Measurements from ENCODE around the gene RACK1.

The RACK1 gene

DNA sequence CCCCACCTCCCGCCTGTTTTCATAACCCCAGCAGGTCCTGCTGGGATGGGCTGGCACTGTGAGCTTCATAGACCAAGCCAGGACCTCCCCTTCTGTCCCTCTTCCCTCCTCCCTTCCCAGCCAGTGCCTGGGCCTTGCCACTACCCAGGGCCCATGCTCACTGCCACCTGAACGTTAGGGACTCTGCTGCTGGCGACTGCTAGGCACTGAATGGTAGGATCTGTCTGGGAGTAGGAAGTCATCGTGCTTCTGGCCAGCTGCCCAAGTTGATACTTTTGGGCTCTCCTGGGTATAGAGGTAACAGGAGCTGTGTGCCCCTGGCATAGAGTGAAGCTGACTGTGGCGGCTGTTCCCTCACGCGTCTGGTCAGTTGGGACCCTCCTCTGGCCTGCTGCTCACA, 12.3 kb downstream of the RACK1 start:
- no peak overlapping the region for H3K4me3 ChIP-seq (ENCODE audit: low read depth in 1 of 2, low read length in 1 of 2)
- TF ChIP-seq, protein P1, sequence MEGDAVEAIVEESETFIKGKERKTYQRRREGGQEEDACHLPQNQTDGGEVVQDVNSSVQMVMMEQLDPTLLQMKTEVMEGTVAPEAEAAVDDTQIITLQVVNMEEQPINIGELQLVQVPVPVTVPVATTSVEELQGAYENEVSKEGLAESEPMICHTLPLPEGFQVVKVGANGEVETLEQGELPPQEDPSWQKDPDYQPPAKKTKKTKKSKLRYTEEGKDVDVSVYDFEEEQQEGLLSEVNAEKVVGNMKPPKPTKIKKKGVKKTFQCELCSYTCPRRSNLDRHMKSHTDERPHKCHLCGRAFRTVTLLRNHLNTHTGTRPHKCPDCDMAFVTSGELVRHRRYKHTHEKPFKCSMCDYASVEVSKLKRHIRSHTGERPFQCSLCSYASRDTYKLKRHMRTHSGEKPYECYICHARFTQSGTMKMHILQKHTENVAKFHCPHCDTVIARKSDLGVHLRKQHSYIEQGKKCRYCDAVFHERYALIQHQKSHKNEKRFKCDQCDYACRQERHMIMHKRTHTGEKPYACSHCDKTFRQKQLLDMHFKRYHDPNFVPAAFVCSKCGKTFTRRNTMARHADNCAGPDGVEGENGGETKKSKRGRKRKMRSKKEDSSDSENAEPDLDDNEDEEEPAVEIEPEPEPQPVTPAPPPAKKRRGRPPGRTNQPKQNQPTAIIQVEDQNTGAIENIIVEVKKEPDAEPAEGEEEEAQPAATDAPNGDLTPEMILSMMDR (IDR thresholded peaks at IDR 0.05), result no peak
- no peak overlapping the region for H3K27ac ChIP-seq
- H3K36me3 ChIP-seq, result peaks cover 70% of the 10 kb centered on the region
- no peaks in the 10 kb centered on the region for H3K9me3 ChIP-seq
- H3K4me1 ChIP-seq (ENCODE audit: control insufficient read depth in 1 of 2, insufficient read depth in 1 of 2, low read depth in 1 of 2, low read length in 1 of 2), result peaks cover 0 to under 1% of the 10 kb centered on the region in 2 experiments
- no peaks in the 10 kb centered on the region for H3K27me3 ChIP-seq

GRCh38 chr5:181230551-181230950, 13.2 kb downstream of the RACK1 start:
- H3K4me1 ChIP-seq (ENCODE audit: control insufficient read depth in 1 of 2, insufficient read depth in 1 of 2, low read depth in 1 of 2, low read length in 1 of 2), result peaks cover 3 to 6% of the 10 kb centered on the region in 2 experiments
- H3K9me3 ChIP-seq, result no peaks in the 10 kb centered on the region
- H3K27me3 ChIP-seq, result no peaks in the 10 kb centered on the region
- H3K4me3 ChIP-seq (ENCODE audit: low read depth in 1 of 2, low read length in 1 of 2), result no peak overlapping the region
- no peak overlapping the region for H3K27ac ChIP-seq
- TF ChIP-seq, protein P1 (IDR thresholded peaks at IDR 0.05), result no peak
- H3K36me3 ChIP-seq, result peaks cover 61% of the 10 kb centered on the region

DNA sequence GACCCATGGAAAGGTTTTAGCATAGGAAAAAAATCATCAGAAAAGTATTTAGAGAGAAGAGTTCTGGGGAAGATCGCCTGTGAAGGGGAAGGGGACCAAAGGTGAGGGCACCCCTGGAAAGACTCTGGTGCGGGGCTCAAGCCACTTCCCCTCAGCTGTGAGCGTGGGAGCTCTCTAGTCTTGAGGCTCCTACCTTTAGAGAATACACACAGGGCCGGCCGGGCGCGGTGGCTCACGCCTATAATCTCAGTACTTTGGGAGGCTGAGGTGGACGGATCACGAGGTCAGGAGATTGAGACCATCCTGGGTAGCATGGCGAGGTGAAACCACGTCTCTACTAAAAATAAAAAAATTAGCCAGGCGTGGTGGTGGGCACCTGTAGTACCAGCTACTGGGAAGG, 13.7 kb downstream of the RACK1 start:
- TF ChIP-seq, protein P1 (IDR thresholded peaks at IDR 0.05), result no peak
- H3K36me3 ChIP-seq, result peaks cover 56% of the 10 kb centered on the region
- H3K4me1 ChIP-seq (ENCODE audit: control insufficient read depth in 1 of 2, insufficient read depth in 1 of 2, low read depth in 1 of 2, low read length in 1 of 2), result peaks cover 8 to 12% of the 10 kb centered on the region in 2 experiments
- H3K27me3 ChIP-seq, result no peaks in the 10 kb centered on the region
- no peak overlapping the region for H3K4me3 ChIP-seq (ENCODE audit: low read depth in 1 of 2, low read length in 1 of 2)
- H3K27ac ChIP-seq, result no peak overlapping the region
- H3K9me3 ChIP-seq, result no peaks in the 10 kb centered on the region

GRCh38 chr5:181224390-181225229, 19.1 kb downstream of the RACK1 start:
- Histone ChIP-seq H3K36me3 (peaks cover 7% of the 10 kb centered on the region), H3K27me3 (no peaks in the 10 kb centered on the region), H3K4me3 (ENCODE audit: low read depth in 1 of 2, low read length in 1 of 2) (peak overlapping the region; percentile 77 to 91), H3K4me1 (ENCODE audit: control insufficient read depth in 1 of 2, insufficient read depth in 1 of 2, low read depth in 1 of 2, low read length in 1 of 2) (peaks cover 37% of the 10 kb centered on the region in 2 experiments), H3K27ac (peak overlapping the region; percentile 98), H3K9me3 (no peaks in the 10 kb centered on the region)
- TF ChIP-seq, protein P1 (IDR thresholded peaks at IDR 0.05), result no peak

DNA sequence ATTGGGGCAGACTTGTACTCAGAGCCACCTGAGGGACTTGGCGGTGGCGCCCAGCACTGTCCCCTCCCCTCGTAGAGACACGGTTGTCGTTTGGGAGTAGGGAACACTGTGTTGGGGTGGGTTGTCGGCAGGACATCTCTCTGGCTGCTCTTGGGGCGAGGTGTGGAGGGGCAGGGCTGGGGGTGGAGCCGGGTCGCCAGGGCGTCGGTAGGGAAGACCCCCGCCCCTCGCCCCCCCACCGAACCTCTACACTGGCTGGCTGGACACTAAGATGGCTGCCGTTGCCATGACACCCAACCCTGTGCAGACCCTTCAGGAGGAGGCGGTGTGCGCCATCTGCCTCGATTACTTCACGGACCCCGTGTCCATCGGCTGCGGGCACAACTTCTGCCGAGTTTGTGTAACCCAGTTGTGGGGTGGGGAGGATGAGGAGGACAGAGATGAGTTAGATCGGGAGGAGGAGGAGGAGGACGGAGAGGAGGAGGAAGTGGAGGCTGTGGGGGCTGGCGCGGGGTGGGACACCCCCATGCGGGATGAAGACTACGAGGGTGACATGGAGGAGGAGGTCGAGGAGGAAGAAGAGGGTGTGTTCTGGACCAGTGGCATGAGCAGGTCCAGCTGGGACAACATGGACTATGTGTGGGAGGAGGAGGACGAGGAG, 19.8 kb downstream of the RACK1 start:
- Histone ChIP-seq H3K9me3 (no peaks in the 10 kb centered on the region), H3K4me3 (ENCODE audit: low read depth in 1 of 2, low read length in 1 of 2) (peak overlapping the region; percentile 77 to 91), H3K27ac (peak overlapping the region; percentile 98), H3K27me3 (peaks cover 3% of the 10 kb centered on the region), H3K4me1 (ENCODE audit: control insufficient read depth in 1 of 2, insufficient read depth in 1 of 2, low read depth in 1 of 2, low read length in 1 of 2) (peaks cover 37 to 40% of the 10 kb centered on the region in 2 experiments), H3K36me3 (no peaks in the 10 kb centered on the region)
- TF ChIP-seq, protein P1 (IDR thresholded peaks at IDR 0.05), result no peak
